Bronchial epithelial cell (primary cell): ENCODE measurements around the gene CACNA2D1. TPM values are rescaled to one million over a fixed set of nuclear protein-coding genes. Genes with fewer than 3 reads are reported as not detected.

Source experiments
- DNase-seq: peaks from one replicate; pipeline ENCODE4 v3.0.0-alpha.2; 2010; ENCODE audit warnings: low read depth
- FAIRE-seq: peaks from 2 replicates; lab custom pipeline; 2011; peaks lifted over from hg19 to GRCh38; lab: Jason Lieb, UNC
- H3K27me3 ChIP-seq: 2 replicates; pipeline ENCODE4 v1.5.1; 2011; ENCODE audit warnings: low read length; ENCODE audit not compliant: control insufficient read depth, insufficient read depth
- H3K36me3 ChIP-seq: 2 replicates; pipeline ENCODE4 v1.5.1; 2011; ENCODE audit warnings: low read length; ENCODE audit not compliant: control insufficient read depth, insufficient read depth
- H3K4me3 ChIP-seq: 2 replicates; pipeline ENCODE4 v1.5.1; 2011; ENCODE audit warnings: mild to moderate bottlenecking, low read depth, low read length, control low read depth
- CTCF ChIP-seq: IDR thresholded peaks from 2 replicates; pipeline ENCODE4 v1.5.1; 2011; ENCODE audit warnings: mild to moderate bottlenecking, moderate library complexity, low read length, control low read depth, inconsistent platforms; ENCODE audit not compliant: insufficient read depth, severe bottlenecking
- total RNA-seq: library from RNA; depleted of rRNA; stranded (reverse); fragments of >200 nt; gene quantifications from 2 replicates; pipeline ENCODE4 v1.2.1, GENCODE V29; 2014

CACNA2D1 gene
- total RNA-seq, 1 donor from 2014 or later = 1.1 TPM

DNA sequence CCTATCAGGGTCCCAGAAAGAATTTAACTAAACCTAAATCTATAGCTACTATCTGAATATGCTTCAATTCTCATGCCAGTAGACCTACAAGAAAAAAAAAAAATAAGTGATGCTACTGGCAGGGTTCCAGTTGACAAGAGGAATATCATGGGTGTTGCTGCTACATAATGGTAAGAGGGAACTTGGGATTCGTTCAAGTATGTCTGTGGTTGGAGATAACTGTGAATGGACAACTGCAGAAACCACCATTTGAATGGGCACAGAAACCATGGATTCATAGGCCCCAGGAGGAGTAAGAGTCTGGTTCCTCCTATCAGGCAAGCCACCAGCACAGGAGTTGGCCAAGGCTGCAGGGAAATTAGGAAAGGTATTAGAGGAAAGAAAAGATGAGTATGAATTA lies 386.1 kb downstream of the CACNA2D1 start:
- FAIRE-seq (no peak), DNase-seq (no peak)
- TF ChIP-seq CTCF = no peak
- no peaks in the 10 kb centered on the region for H3K36me3 ChIP-seq
- no peaks in the 10 kb centered on the region for H3K27me3 ChIP-seq
- no peak overlapping the region for H3K4me3 ChIP-seq

DNA sequence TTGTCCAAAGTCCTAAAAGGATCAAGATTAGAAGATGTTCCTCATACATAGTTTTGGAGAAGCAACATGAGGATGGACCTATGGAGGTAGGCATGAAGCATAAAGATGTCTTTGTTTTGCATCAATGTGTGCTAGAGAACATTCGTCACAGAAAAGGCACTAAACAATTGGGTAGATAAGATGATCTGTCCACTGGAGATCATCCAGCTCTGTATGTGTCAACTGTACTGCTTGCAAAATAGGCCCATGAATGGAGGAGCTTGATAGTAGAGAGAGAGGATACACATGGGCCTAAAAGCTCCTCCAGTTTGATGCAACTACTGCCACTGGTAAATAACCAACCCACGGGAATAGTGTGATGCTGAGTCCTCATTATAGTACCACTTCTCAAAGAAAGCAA lies 387.3 kb downstream of the CACNA2D1 start:
- FAIRE-seq (no peak), DNase-seq (no peak)
- no peak for TF ChIP-seq CTCF

GRCh38 chr7:82054544-82054943 lies 389.0 kb downstream of the CACNA2D1 start:
- H3K27me3 ChIP-seq = no peaks in the 10 kb centered on the region
- no peaks in the 10 kb centered on the region for H3K36me3 ChIP-seq
- no peak for TF ChIP-seq CTCF
- H3K4me3 ChIP-seq = no peak overlapping the region
- DNase-seq (no peak), FAIRE-seq (no peak)

More for the DNA sequence above, 387.3 kb downstream of the CACNA2D1 start:
- Histone ChIP-seq H3K36me3 (no peaks in the 10 kb centered on the region), H3K4me3 (no peak overlapping the region), H3K27me3 (no peaks in the 10 kb centered on the region)

- FAIRE-seq = no peak
Measured at GRCh38 chr7:82053453-82054032, 390.0 kb downstream of the CACNA2D1 start.

DNA sequence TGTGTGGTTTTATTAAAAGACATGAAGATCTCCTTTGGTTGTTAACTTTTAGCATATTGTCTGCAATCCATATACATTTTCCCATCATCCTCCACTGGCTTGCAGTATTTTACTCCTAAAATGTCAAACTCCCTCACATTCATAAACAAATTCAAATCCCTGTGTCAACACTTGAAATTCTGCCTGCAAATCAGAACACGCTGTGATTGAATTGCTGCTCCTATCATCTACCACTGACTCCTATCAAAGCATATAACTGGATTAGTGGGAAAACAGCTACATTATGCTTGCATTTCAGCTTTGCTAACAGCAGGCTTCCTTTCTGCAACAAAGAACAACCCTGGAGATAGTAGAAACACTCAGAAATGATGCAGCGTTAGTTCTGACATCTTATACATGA lies 392.0 kb downstream of the CACNA2D1 start:
- Histone ChIP-seq H3K27me3 (no peaks in the 10 kb centered on the region), H3K36me3 (no peaks in the 10 kb centered on the region), H3K4me3 (no peak overlapping the region)
- DNase-seq = no peak
- no peak for TF ChIP-seq CTCF
- no peak for FAIRE-seq

More at GRCh38 chr7:82053453-82054032, 390.0 kb downstream of the CACNA2D1 start:
- H3K36me3 ChIP-seq = no peaks in the 10 kb centered on the region
- no peak for DNase-seq
- H3K27me3 ChIP-seq = no peaks in the 10 kb centered on the region
- H3K4me3 ChIP-seq = no peak overlapping the region
- no peak for TF ChIP-seq CTCF

GRCh38 chr7:82050792-82051191 lies 392.8 kb downstream of the CACNA2D1 start:
- FAIRE-seq = no peak
- no peaks in the 10 kb centered on the region for H3K27me3 ChIP-seq

More at GRCh38 chr7:82050792-82051191, 392.8 kb downstream of the CACNA2D1 start:
- Histone ChIP-seq H3K4me3 (no peak overlapping the region), H3K36me3 (no peaks in the 10 kb centered on the region)
- peak; percentile 23 for DNase-seq
- TF ChIP-seq CTCF = no peak
